ENCODE data around the gene CRB3. TPM values are rescaled to one million over a fixed set of nuclear protein-coding genes. Genes with fewer than 3 reads are reported as not detected.

CRB3 gene
- total RNA-seq, 4 donors from 2014 or later: 1.8 to 2.7 (median 2.4) TPM; not detected in 1

DNA sequence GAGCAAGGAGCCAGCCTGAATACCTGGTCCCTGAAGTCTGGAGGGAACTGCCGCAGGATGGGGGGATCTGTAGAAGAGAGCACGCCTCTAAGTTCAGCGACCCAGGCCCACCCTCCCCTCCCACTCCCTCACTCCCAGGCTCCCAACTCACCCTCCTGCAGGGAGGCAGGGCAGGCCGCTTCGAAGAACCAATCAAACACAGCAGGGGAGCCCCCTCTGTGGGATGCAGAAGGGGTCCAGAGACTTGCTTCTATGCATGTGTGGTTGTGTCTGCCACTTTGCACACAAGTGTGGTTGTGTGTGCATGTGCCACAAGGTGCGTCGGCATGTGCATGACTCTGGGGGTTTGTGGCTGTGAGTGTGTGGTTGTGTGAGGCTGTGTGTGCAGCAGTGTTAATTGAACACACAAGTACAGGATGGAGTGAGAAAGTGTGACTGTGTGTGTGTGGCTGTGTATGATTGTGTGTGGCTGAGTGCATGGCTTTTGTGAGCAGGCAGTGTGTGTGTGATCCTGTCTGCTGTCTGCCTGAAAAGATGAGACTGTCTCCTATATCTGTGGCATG is 15.8 kb downstream of the CRB3 start:
- TF ChIP-seq POLR2A (IDR thresholded peaks at IDR 0.05; ENCODE audit: low read depth) (no peak), CTCF (IDR thresholded peaks at IDR 0.05) (no peak), EP300 (IDR thresholded peaks at IDR 0.05) (no peak), POLR2AphosphoS5 (IDR thresholded peaks at IDR 0.05) (no peak)
- intact Hi-C loops (cut with DNase I): no loop called here
- DNase-seq (ENCODE audit: extremely low spot score): no peak
- H3K27ac ChIP-seq (replicated peaks in 1 of 4): no peak overlapping the region
- peaks cover 11 to 22% (median 18%) of the 10 kb centered on the region in 4 donors for H3K4me1 ChIP-seq
- no peaks in the 10 kb centered on the region for H3K36me3 ChIP-seq
- H3K4me3 ChIP-seq: no peak overlapping the region
- no peaks in the 10 kb centered on the region for H3K9me3 ChIP-seq
- 66% methylated on average over 5 of the region's 7 CpGs for WGBS
- H3K27me3 ChIP-seq: peaks cover 3 to 87% (median 28%) of the 10 kb centered on the region in 4 donors

DNA sequence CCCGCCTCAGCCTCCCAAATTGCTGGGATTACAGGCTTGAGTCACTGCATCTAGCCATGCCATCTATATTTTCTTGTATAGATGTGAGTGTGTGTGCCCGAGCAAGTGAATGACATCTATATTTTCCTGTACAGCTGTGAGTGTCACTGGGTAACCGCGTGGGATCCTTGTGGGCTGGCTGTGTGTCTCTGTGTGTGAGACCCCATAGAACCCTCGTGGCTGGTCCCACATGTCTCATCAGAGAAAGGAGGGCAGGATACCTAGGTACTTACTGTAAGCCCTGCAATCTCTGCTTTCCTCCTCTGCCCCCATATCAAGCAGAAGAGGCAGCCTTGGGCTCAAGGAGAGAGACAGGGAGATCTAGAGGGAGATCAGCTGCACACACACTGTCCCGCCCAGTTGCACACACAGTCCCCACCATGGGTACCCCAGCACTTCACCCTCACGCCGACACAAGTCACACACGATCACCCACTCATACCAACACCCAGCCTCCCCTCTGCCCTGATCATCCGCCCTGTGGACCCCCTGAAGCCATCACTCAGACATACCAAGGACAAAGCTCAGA is 16.9 kb downstream of the CRB3 start:
- H3K4me1 ChIP-seq: peaks cover 11 to 13% (median 12%) of the 10 kb centered on the region in 4 donors
- H3K27ac ChIP-seq (replicated peaks in 1 of 4): no peak overlapping the region
- peak overlapping the region; percentile 22 to 44 (median 30) for H3K4me3 ChIP-seq
- DNase-seq (ENCODE audit: extremely low spot score): no peak
- peaks cover 3 to 77% (median 18%) of the 10 kb centered on the region in 4 donors for H3K27me3 ChIP-seq
- TF ChIP-seq EP300 (IDR thresholded peaks at IDR 0.05): no peak
- no peak for TF ChIP-seq POLR2A (IDR thresholded peaks at IDR 0.05; ENCODE audit: low read depth)
- no peak for TF ChIP-seq POLR2AphosphoS5 (IDR thresholded peaks at IDR 0.05)
- no peak for TF ChIP-seq CTCF (IDR thresholded peaks at IDR 0.05)
- intact Hi-C loops (cut with DNase I): no loop called here
- WGBS: 73% methylated on average over 8 of the region's 10 CpGs
- no peaks in the 10 kb centered on the region for H3K36me3 ChIP-seq
- H3K9me3 ChIP-seq: no peaks in the 10 kb centered on the region

DNA sequence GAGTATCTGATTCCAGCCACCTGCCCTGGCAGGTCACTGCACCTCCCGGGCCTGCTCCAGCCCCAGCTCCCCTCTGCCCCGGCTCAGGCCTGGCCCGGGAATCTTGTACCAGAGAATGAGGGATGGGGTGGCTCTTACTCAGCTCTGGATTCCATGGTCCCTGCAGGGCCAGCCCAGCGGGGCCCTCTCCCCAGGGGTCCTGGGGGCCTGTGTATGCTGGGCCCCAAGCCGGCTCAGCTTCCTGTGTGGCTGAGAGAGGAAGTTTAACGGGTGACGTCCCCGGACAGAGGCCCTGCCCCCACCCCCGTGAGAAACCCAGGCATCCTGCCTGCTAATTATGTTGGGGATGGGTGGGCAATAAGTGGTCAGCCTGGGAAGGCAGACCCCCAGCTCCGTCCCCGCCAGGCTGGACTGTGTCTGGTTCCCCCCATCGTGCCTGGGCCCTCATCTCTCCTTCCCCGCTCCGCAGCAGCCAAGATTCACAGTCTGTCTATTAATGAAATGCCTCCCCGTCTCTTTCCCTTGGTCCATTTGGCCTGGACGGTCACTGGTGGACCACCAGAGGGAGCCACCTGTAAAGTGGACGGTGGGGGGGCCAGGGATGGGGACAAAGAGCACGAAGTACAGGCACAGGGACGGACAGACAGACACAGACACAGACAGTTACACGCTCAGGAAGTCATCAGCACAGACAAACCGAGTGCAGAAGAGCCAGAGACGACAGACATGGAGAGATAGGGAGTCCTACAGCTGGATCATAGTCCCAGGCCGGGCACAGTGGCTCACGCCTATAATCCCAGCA is 17.7 kb downstream of the CRB3 start, which contains the start of gene DENND1C:
DENND1C (minus strand) TSS at position 247 of the 802 bp plus-strand sequence; CDS start at position 155, 92 bp downstream.
- WGBS: 51% methylated on average over 16 of the region's 24 CpGs
- Histone ChIP-seq H3K4me1 (peaks cover 3 to 5% (median 4%) of the 10 kb centered on the region in 4 donors), H3K9me3 (no peaks in the 10 kb centered on the region), H3K27me3 (peaks cover under 1 to 74% (median 10%) of the 10 kb centered on the region in 4 donors), H3K4me3 (peak within 1 kb of the TSS; percentile 22 to 44 (median 30)), H3K27ac (replicated peaks in 1 of 4) (no peak within 1 kb of the TSS), H3K36me3 (no peaks in the 10 kb centered on the region)
- DNase-seq (ENCODE audit: extremely low spot score): no peak
- intact Hi-C loops (cut with DNase I): no loop called here
- no peak for TF ChIP-seq POLR2AphosphoS5 (IDR thresholded peaks at IDR 0.05)
- peak; percentile 28 to 45 (median 29) for TF ChIP-seq CTCF (IDR thresholded peaks at IDR 0.05)

DNA sequence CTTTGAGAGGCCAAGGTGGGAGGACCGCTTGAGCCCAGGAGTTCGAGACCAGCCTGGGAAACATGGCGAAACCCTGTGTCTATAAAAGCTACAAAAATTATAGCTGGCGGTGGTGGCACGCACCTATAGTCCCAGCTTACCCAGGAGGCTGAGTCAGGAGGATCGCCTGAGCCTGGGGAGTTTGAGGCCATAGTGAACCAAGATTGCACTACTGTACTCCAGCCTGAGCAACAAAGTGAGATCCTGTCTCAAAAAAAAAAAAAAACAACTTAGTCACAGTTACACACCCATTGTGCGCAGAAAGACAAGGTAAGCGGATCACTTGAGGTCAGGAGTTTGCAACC is 18.2 kb downstream of the CRB3 start:
- 96% methylated on average over 8 of the region's 8 CpGs for WGBS
- H3K36me3 ChIP-seq: no peaks in the 10 kb centered on the region
- no peak overlapping the region for H3K27ac ChIP-seq (replicated peaks in 1 of 4)
- intact Hi-C loops (cut with DNase I): no loop called here
- H3K9me3 ChIP-seq: no peaks in the 10 kb centered on the region
- TF ChIP-seq POLR2AphosphoS5 (IDR thresholded peaks at IDR 0.05) (no peak), EP300 (IDR thresholded peaks at IDR 0.05) (no peak), POLR2A (IDR thresholded peaks at IDR 0.05; ENCODE audit: low read depth) (no peak), CTCF (IDR thresholded peaks at IDR 0.05) (no peak)
- no peak overlapping the region for H3K4me3 ChIP-seq
- no peaks in the 10 kb centered on the region for H3K4me1 ChIP-seq
- no peak for DNase-seq (ENCODE audit: extremely low spot score)
- peaks cover 0 to 74% (median 6%) of the 10 kb centered on the region in 4 donors for H3K27me3 ChIP-seq

All from esophagus muscularis mucosa (tissue), 4 donors.